ENCODE data around the gene ZNF892. TPM values are rescaled to one million over a fixed set of nuclear protein-coding genes. Genes with fewer than 3 reads are reported as not detected.

ZNF892 gene
- total and polyA plus RNA-seq, 2 of the 13 experiments (the other 11 are each of a cell fraction or from before 2014, with no cell fraction given) = not detected

DNA sequence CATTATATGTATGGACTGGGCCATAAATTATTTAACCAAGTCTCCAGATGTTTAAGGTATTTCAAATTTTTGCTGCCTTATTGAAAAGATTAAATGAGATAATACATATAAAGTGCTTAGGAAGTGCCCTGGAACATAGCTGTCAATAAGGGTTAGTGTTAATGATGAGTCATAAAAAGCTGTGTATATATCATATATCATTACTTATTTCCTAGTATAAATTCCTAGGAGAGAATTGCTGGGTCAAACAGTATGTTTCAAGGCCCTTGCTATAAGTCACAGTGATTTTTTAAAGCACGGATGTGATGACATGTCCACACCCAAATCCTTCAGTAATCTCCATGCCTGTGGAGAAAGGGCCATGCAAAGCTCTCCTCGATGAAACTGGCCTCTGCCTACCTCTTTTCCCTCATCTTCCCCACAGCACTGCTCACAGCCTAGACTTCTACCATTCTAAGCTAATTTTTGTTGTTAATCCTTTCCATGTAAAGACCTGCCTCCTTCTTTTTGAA is 33.2 kb upstream of the ZNF892 start:
- BruUV-seq (replicated peaks) = no TSS peak
- in situ Hi-C loops (cut with HindIII; ENCODE audit: extremely low pct_ligation_motif_present, low pct_unique_long_range_greater_than_20kb) (no loop called here), intact Hi-C loops (cut with micrococcal nuclease; ENCODE audit: unreplicated experiment) (no loop called here)
- Histone ChIP-seq H3K79me2 (ENCODE audit: insufficient read depth, low read length) (peaks cover 16% of the 10 kb centered on the region), H3K9me3 (ENCODE audit: low read length) (no peaks in the 10 kb centered on the region), H2AFZ (ENCODE audit: low read length) (no peak overlapping the region), H3K4me3 (replicated peaks in 1 of 3; ENCODE audit: insufficient read depth in 1 of 3, low read depth in 2 of 3, low read length in 3 of 3) (no peak overlapping the region), H3K36me3 (replicated peaks in 1 of 2; ENCODE audit: control insufficient read depth in 1 of 2, insufficient read depth in 2 of 2, low read length in 2 of 2) (peaks cover 8 to 24% of the 10 kb centered on the region in 2 experiments; a peak in 4 of 5 replicates), H3K9ac (ENCODE audit: insufficient read depth, low read depth, low read length) (no peak overlapping the region), H3K27me3 (ENCODE audit: control insufficient read depth in 1 of 2, insufficient read depth in 2 of 2, low read length in 2 of 2) (no peaks in the 10 kb centered on the region), H4K20me1 (ENCODE audit: insufficient read depth, low read length) (no peaks in the 10 kb centered on the region), H3K4me1 (ENCODE audit: insufficient read depth, low read length) (no peaks in the 10 kb centered on the region), H3K27ac (ENCODE audit: extremely low read length, insufficient read depth, low read length) (no peak overlapping the region), H3K4me2 (ENCODE audit: low read depth, low read length) (no peak overlapping the region)
- no peak for ATAC-seq
- DNase-seq (ENCODE audit: low spot score) = no peak
- WGBS (ENCODE audit: low lambda C conversion rate) = 77% methylated on average over 2 of the region's 2 CpGs
- no peak for FAIRE-seq
- ChIA-PET CTCF (ENCODE audit: low intra/inter-chr PET ratio, low total read pairs) (no interaction called here), POLR2A (interaction anchor here (1.2 to 1.6 kb wide), 2 partner anchors 8 to 52 kb away, joined by 3 to 7 read pairs; partner anchors contain the start of gene ZNF2)
- TF ChIP-seq SRSF4 (IDR thresholded peaks at IDR 0.05; ENCODE audit: low read depth, low read length, poor library complexity, severe bottlenecking) (no peak), ZNF841 (CRISPR knock-in tag; IDR thresholded peaks at IDR 0.05; ENCODE audit: borderline replicate concordance) (no peak), CBX1 (IDR thresholded peaks at IDR 0.05; ENCODE audit: low read depth) (no peak), MEIS1 (CRISPR knock-in tag; IDR thresholded peaks at IDR 0.05; ENCODE audit: borderline replicate concordance) (no peak), ETV5 (CRISPR knock-in tag; IDR thresholded peaks at IDR 0.05; ENCODE audit: borderline replicate concordance) (no peak), SALL2 (CRISPR knock-in tag; IDR thresholded peaks at IDR 0.05) (no peak), ZNF232 (CRISPR knock-in tag; IDR thresholded peaks at IDR 0.05; ENCODE audit: borderline replicate concordance) (no peak), ZNF335 (CRISPR knock-in tag; IDR thresholded peaks at IDR 0.05) (no peak), DNMT3B (CRISPR knock-in tag; conservative IDR thresholded peaks at IDR 0.05) (no peak), ZNF720 (CRISPR knock-in tag; IDR thresholded peaks at IDR 0.05) (no peak), ONECUT2 (CRISPR knock-in tag; IDR thresholded peaks at IDR 0.05) (no peak), ZNF33B (CRISPR knock-in tag; IDR thresholded peaks at IDR 0.05) (no peak), U2AF2 (IDR thresholded peaks at IDR 0.05; ENCODE audit: low read depth, low read length) (no peak), ZNF441 (CRISPR knock-in tag; IDR thresholded peaks at IDR 0.05; ENCODE audit: borderline replicate concordance) (no peak), HNRNPL (IDR thresholded peaks at IDR 0.05; ENCODE audit: low read depth, low read length) (no peak), ZNF3 (CRISPR knock-in tag; IDR thresholded peaks at IDR 0.05) (no peak)
- TF ChIP-seq, protein P1, sequence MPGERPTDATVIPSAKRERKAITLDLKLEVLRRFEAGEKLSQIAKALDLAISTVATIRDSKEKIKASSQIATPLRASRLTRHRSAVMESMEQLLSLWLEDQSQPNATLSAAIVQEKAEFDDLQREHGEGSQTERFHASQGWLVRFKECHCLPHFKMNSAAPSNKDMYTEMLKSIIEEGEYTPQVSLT (CRISPR knock-in tag; IDR thresholded peaks at IDR 0.05; ENCODE audit: borderline replicate concordance, low read depth) = no peak
- TF ChIP-seq, protein P2, sequence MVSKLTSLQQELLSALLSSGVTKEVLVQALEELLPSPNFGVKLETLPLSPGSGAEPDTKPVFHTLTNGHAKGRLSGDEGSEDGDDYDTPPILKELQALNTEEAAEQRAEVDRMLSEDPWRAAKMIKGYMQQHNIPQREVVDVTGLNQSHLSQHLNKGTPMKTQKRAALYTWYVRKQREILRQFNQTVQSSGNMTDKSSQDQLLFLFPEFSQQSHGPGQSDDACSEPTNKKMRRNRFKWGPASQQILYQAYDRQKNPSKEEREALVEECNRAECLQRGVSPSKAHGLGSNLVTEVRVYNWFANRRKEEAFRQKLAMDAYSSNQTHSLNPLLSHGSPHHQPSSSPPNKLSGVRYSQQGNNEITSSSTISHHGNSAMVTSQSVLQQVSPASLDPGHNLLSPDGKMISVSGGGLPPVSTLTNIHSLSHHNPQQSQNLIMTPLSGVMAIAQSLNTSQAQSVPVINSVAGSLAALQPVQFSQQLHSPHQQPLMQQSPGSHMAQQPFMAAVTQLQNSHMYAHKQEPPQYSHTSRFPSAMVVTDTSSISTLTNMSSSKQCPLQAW (CRISPR knock-in tag; IDR thresholded peaks at IDR 0.05) = no peak
- TF ChIP-seq, protein P3, sequence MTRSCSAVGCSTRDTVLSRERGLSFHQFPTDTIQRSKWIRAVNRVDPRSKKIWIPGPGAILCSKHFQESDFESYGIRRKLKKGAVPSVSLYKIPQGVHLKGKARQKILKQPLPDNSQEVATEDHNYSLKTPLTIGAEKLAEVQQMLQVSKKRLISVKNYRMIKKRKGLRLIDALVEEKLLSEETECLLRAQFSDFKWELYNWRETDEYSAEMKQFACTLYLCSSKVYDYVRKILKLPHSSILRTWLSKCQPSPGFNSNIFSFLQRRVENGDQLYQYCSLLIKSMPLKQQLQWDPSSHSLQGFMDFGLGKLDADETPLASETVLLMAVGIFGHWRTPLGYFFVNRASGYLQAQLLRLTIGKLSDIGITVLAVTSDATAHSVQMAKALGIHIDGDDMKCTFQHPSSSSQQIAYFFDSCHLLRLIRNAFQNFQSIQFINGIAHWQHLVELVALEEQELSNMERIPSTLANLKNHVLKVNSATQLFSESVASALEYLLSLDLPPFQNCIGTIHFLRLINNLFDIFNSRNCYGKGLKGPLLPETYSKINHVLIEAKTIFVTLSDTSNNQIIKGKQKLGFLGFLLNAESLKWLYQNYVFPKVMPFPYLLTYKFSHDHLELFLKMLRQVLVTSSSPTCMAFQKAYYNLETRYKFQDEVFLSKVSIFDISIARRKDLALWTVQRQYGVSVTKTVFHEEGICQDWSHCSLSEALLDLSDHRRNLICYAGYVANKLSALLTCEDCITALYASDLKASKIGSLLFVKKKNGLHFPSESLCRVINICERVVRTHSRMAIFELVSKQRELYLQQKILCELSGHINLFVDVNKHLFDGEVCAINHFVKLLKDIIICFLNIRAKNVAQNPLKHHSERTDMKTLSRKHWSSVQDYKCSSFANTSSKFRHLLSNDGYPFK (CRISPR knock-in tag; IDR thresholded peaks at IDR 0.05; ENCODE audit: borderline replicate concordance) = no peak
